22Rv1 (cell line): ENCODE measurements around the gene CH25H.
"Not testable (repeated sequence)": the region's sequence is repeated elsewhere in the genome, so short reads cannot be mapped to it uniquely, and the experiment has no call there.

Source experiments
- H3K27ac ChIP-seq: fragments of 450-650 bp; 2 replicates; pipeline ENCODE4 v1.5.1; 2017
- ZFX ChIP-seq: fragments of 450-650 bp; IDR thresholded peaks from 2 replicates; pipeline ENCODE4 v1.6.1; 2017; ENCODE audit warnings: antibody characterized with exemption, borderline replicate concordance
- TF ChIP-seq, protein P1 (sequence below): fragments of 450-650 bp; IDR thresholded peaks from 2 replicates; pipeline ENCODE4 v1.5.1; 2017; ENCODE audit warnings: mild to moderate bottlenecking

The CH25H gene

DNA sequence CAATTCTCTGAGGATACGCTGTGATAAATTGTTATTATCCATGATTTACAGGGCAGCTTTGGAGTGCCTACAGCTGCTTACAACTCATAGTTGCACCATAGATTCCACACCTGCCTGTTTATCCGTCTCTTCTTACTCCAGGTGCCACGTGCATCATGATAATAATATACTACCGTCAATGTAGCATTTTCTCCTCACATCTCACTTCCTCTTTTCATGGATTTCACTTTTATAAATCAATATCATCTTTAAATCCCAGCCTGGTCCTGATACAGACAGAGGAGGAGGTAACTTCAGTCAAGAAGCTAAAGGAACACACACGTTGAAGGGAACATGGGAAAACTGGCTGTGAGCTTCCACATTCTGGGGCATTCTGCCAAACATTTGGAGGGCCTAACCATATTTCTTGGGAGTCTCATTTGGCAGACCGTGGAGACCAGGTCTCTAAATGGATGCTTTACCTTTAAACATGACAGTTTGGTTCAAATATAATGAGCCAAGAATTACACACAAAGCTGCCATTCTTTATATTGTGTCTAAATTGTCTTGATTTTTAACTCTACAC lies 2.4 kb downstream of the CH25H start:
- TF ChIP-seq ZFX = no peak
- TF ChIP-seq, protein P1, sequence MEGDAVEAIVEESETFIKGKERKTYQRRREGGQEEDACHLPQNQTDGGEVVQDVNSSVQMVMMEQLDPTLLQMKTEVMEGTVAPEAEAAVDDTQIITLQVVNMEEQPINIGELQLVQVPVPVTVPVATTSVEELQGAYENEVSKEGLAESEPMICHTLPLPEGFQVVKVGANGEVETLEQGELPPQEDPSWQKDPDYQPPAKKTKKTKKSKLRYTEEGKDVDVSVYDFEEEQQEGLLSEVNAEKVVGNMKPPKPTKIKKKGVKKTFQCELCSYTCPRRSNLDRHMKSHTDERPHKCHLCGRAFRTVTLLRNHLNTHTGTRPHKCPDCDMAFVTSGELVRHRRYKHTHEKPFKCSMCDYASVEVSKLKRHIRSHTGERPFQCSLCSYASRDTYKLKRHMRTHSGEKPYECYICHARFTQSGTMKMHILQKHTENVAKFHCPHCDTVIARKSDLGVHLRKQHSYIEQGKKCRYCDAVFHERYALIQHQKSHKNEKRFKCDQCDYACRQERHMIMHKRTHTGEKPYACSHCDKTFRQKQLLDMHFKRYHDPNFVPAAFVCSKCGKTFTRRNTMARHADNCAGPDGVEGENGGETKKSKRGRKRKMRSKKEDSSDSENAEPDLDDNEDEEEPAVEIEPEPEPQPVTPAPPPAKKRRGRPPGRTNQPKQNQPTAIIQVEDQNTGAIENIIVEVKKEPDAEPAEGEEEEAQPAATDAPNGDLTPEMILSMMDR = no peak

DNA sequence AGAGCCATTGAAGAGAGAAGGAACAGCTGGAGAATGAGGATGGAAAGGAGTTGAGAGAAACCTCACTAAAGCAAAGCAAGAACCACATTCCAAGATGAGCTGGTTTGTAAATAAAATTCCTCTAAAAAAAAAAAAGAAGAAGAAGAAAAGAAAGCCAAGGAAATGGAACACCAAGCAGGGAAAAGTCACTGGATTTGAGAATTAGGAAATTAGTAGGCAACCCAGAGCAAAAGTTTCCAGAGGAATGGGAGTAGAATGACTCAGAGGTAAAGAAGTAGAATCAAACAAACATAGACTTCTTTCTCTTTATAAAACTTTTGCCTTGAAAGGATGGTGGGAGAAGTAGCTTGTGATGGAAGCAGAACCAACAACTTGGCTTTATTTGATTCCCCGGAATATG lies 3.9 kb downstream of the CH25H start:
- H3K27ac ChIP-seq = no peak overlapping the region
- TF ChIP-seq, protein P1 = no peak
- TF ChIP-seq ZFX = no peak

More for the DNA sequence above, 2.4 kb downstream of the CH25H start:
- H3K27ac ChIP-seq = no peak overlapping the region

DNA sequence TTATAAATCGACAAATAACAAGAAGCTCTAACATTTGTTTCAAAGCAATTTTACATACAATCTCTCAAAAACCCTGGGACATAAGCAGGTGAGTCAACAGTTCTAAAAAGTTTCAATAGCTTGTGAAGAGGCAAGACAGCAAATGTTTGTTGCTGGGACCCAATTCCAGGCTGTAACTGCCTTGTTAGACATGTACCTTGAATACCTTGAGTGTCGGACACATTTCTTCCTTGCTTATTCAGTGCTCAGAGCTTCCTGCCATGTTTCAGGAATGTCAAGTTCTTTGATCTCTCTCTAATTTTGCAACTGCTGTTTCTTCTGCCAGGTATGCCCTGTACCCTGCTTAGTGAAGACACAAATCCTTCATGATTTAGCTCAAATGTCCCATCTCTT lies 5.1 kb downstream of the CH25H start:
- no peak for TF ChIP-seq ZFX
- TF ChIP-seq, protein P1 = no peak
- H3K27ac ChIP-seq = no peak overlapping the region

DNA sequence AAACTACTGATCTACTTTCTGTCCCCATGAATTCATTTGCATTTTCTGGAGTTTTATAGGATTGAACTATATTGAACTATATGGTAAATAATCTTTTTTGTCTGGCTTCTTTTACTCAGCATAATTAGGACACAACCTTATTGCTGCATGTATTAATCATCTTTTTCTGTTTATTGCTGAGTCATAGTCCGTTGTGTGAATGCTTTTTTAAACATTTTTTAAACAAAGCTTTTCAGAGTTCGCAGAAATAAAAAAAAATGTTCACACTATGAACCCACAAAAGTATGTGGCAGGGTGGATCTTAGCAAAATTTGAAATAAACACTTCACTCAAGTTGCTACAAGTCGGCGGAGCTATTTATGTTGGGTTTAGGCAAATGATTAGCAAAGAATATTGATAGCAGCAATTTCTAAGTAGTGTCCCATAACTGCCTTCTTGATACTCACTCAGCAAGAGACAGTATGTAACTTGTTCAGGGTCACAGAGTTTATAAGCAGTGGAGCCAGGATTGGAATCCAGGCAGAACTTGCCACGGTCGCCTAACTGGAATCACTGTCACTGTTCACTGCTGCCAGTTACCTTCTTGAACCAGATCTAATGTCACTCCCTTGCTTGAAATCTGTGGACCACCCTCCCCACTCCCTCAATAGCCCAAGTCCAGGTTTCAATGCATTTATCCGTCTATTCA lies 5.6 kb downstream of the CH25H start:
- TF ChIP-seq, protein P1 = no peak
- TF ChIP-seq ZFX = no peak

DNA sequence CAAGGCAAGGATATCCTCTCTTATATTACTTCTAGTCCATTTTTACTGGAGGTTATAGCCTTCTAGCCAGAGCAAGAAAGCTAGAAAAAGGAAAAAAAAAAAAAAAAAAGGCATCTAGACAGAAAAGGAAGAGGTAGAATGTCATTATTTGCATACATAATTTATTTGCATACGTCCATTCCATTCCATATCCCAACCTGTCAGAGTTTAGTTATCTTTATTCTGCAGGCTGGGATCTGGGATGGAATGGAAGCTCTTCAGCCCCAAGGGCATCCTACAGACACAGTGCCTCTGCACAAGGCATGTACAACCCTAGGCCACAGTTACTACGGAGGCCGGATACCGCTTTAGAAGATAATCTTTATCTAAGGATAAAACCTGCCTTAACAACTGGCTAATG lies 9.6 kb downstream of the CH25H start:
- H3K27ac ChIP-seq = no peak overlapping the region
- no peak for TF ChIP-seq ZFX

More for the DNA sequence above, 5.6 kb downstream of the CH25H start:
- no peak overlapping the region for H3K27ac ChIP-seq

DNA sequence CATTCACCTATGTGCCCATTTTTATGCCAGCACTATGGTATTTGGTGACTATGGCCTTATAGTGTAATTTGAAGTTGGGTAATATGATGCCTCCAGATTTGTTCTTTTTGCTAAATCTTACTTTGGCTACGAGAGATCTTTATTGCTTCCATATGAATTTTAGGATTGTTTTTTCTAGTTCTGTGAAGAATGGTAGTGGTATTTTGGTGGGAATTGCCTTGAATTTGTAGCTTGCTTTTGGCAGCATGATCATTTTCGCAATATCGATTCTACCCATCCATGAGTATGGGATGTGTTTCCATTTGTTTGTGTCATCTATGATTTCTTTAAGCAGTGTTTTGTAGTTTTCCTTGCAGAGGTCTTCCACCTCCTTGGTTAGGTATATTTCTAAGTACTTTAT lies 15.8 kb downstream of the CH25H start:
- not testable (repeated sequence) for H3K27ac ChIP-seq

DNA sequence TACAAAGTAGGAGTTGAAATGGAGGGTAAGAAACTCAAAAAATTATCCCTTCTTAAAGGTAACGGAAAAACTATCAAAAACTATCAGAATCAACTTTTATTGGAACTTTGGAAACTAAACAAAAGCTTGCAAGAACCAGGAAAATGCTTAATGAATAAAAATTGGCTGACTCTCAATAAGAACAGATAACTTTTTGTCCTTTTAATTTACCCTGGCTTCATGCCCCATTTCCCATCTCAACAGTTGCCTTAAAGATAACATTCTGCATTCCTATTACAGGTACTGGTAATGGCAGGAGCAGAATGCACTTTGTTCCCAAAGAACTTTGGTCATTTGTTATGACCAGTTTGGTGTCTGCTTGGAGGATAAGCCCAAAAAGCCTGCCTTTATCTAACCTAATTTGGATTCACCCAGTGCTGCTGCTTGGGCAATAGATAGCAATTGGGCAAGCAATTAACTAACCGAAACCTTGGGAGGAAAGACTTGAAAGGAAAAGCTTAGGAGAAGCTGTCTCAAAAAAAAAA lies 17.8 kb downstream of the CH25H start:
- no peak for TF ChIP-seq ZFX
- TF ChIP-seq, protein P1 = no peak
- H3K27ac ChIP-seq = no peak overlapping the region

DNA sequence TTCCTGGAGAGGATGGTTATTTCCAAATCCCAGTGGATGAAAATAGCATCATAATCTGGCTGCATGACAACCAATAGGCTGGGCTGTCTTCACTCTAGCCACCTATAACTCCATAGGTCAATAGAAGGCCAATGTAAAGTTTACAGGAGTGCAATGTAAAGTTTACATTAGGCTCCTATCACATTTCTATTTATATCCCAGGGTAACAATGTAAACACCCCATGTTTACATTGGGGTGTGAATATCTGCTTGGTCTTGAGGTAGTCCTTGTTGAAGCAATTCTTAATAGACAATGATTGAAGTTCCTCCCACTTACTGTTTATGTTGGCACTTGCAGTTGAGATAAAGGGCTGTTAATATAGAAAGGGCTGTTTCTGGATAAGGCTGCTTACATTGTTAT lies 21.5 kb downstream of the CH25H start:
- TF ChIP-seq, protein P1 = no peak
- TF ChIP-seq ZFX = no peak
- peak overlapping the region; percentile 17; the same call in 1 of the 2 replicates for H3K27ac ChIP-seq
